Muscle of leg (tissue), 11 donors: ENCODE data around the gene PYGO2. TPM values are rescaled to one million over a fixed set of nuclear protein-coding genes. Genes with fewer than 3 reads are reported as not detected.

Experiments used
- DNase-seq: peaks from one replicate; pipeline ENCODE4 v3.0.0; 2013
- H3K27ac ChIP-seq: one replicate; pipeline ENCODE4 v1.5.1; 2013; ENCODE audit warnings: mild to moderate bottlenecking, low read length, control low read depth
- H3K27me3 ChIP-seq: one replicate; pipeline ENCODE4 v1.6.1; 2013; ENCODE audit warnings: low read length; ENCODE audit not compliant: control insufficient read depth, insufficient read depth
- H3K36me3 ChIP-seq: one replicate; pipeline ENCODE4 v1.6.1; 2013; ENCODE audit warnings: low read length; ENCODE audit not compliant: control insufficient read depth, insufficient read depth
- H3K4me1 ChIP-seq: one replicate; pipeline ENCODE4 v1.6.1; 2013; ENCODE audit warnings: low read length; ENCODE audit not compliant: control insufficient read depth, insufficient read depth
- H3K4me3 ChIP-seq: one replicate; pipeline ENCODE4 v1.5.1; 2013; ENCODE audit warnings: low read length, control low read depth
- H3K9me3 ChIP-seq: replicated peaks from 2 replicates; pipeline ENCODE4 v1.6.1; 2013; ENCODE audit warnings: low read depth, low read length; ENCODE audit not compliant: control insufficient read depth
- WGBS: methylation state at CpG from one replicate; pipeline ENCODE4 v1.1.5; 2013; ENCODE audit warnings: missing lambda C conversion rate; ENCODE audit not compliant: insufficient coverage; 5-methylcytosine and 5-hydroxymethylcytosine counted together
- polyA plus RNA-seq, 8 donors: library from polyadenylated mRNA; unstranded; fragments of 120-200 nt; gene quantifications; one replicate each; pipeline versions ENCODE4 v1.2.1 to v1.2.3, GENCODE V29; 2013; ENCODE audit warnings: inconsistent platforms in 1 of 8, low replicate concordance in 1 of 8; ENCODE audit not compliant: insufficient read length in 8 of 8, insufficient read depth in 1 of 8
- total RNA-seq: library from RNA; stranded (reverse); fragments of 120-200 nt; gene quantifications from one replicate; pipeline ENCODE4 v1.2.4, GENCODE V29; 2013

Gene PYGO2
- total and polyA plus RNA-seq, 9 donors = 17.1 to 32.1 (median 29.6) TPM

DNA sequence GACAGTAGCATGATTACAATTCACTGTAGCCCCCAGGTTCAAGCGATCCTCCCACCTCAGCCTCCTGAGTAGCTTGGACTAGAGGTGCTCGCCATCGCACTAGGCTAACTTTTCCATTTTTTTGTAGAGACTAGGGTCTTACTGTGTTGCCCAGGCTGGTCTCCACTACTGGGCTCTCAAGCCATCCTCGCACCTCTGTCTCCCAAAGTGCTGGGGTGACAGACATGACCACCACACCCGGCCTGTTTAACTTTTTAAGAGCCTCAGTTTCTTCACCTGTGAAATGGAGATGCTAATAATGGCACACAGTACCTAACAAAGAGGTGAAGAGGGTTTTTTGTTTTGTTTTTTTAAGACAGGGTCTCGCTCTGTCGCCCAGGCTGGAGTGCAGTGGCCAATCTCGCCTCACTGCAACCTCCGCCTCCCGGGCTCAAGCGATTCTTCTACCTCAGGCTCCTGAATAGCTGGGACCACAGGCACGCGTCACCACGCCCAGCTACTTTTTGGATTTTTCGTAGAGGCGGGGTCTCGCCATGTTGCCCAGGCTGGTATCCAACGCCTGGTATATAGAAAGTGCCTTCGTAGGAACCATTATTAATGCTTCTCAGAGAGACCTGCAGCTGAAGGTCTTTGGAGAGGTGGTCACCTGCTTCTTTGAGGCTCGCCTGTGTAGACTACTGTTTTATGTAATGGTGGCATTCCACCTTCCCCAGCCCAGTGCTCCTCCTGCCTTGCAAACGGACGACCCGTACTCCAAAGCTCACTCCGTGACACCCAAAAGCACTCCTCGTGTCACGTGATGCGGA is 25.6 kb downstream of the PYGO2 start:
- WGBS = 36% methylated on average over 24 of the region's 27 CpGs

DNA sequence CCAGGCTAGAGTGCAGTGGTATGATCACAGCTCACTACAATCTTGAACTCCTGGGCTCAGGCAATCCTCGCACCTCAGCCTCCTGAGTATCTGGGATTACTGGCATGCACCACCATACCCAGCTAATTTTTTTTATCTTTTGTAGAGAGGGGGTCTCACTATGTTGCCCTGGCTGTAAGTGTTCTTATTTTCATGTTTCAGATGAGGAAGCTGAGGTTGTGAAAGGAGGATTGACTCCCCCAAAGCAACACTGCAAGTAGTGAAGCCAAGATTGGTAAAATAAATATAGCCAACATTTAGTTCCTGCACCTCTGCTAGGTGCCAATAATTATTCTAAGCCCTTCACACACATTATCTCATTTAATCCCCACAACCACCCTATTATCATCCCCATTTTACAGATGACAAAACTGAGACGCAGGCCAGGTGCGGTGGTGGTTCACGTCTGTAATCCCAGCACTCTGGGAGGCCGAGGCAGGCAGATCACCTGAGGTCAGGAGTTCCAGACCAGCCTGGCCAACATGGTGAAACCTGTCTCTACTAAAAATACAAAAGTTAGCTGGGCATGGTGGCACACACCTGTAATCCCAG is 27.1 kb downstream of the PYGO2 start:
- Histone ChIP-seq H3K27ac (no peak overlapping the region), H3K27me3 (no peaks in the 10 kb centered on the region), H3K9me3 (no peaks in the 10 kb centered on the region), H3K4me3 (no peak overlapping the region), H3K36me3 (peaks cover 12% of the 10 kb centered on the region), H3K4me1 (peaks cover 10% of the 10 kb centered on the region)
- WGBS = 100% methylated on average over 4 of the region's 5 CpGs
- no peak for DNase-seq

More for the DNA sequence above, 25.6 kb downstream of the PYGO2 start:
- peak overlapping the region; percentile 98 for H3K27ac ChIP-seq
- peaks cover 8% of the 10 kb centered on the region for H3K36me3 ChIP-seq
- H3K9me3 ChIP-seq = no peaks in the 10 kb centered on the region
- H3K4me1 ChIP-seq = peaks cover 20% of the 10 kb centered on the region
- no peak for DNase-seq
- peak overlapping the region; percentile 86 for H3K4me3 ChIP-seq
- H3K27me3 ChIP-seq = no peaks in the 10 kb centered on the region

DNA sequence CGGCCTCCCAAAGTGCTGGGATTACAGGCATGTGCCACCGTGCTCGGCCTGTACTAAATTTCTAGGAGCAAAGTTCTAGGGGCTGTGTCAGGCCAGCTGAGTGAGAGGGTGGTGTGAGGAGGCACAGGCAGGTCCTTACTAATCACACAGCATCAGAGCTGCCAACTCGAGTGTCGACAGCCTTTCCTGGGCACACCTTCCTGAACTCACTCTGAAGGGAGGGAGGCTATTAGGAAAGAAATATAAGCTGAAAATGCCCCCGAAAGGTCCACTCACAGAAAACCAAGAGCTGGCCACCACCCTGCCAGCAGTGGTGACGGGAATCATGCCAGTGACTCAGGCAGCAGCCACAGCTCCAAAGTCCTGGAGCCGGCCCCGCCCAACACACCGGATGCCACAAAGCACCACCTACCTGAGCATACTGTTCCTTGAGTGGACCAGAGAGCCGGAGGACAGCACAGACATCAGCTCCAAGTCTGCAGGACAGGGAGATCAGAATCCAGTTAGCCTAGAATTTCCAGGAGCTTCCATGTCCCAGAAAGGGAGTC is 29.6 kb downstream of the PYGO2 start:
- no peaks in the 10 kb centered on the region for H3K27me3 ChIP-seq

DNA sequence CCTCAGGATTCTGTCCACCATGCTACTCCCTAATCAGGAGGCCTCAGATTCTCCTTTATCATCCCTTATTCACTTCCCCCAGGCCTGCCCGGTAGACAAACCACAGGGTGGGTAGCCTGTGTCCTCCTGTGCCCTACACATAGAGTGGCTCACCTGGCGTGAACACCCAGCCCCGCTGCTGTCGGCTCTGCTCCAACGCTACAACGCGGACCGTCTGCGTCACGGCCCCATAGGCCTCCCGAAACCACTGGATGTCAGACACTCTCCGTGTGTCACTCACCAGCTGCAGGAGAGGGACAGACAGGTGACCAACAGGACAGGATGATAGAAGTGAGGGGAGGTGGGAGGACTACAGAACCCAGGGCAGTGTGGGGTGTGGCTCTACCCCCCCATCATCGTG is 35.4 kb downstream of the PYGO2 start:
- no peak overlapping the region for H3K4me3 ChIP-seq
- no peak overlapping the region for H3K27ac ChIP-seq
- no peak for DNase-seq
- H3K4me1 ChIP-seq = no peaks in the 10 kb centered on the region
- no peaks in the 10 kb centered on the region for H3K9me3 ChIP-seq
- 95% methylated on average over 10 of the region's 13 CpGs for WGBS
- peaks cover 71% of the 10 kb centered on the region for H3K36me3 ChIP-seq
- no peaks in the 10 kb centered on the region for H3K27me3 ChIP-seq

More for the DNA sequence above, 29.6 kb downstream of the PYGO2 start:
- H3K36me3 ChIP-seq = peaks cover 30% of the 10 kb centered on the region
- H3K27ac ChIP-seq = no peak overlapping the region
- H3K4me1 ChIP-seq = peaks cover 8% of the 10 kb centered on the region
- no peaks in the 10 kb centered on the region for H3K9me3 ChIP-seq
- 91% methylated on average over 6 of the region's 11 CpGs for WGBS
- H3K4me3 ChIP-seq = no peak overlapping the region
- DNase-seq = no peak

DNA sequence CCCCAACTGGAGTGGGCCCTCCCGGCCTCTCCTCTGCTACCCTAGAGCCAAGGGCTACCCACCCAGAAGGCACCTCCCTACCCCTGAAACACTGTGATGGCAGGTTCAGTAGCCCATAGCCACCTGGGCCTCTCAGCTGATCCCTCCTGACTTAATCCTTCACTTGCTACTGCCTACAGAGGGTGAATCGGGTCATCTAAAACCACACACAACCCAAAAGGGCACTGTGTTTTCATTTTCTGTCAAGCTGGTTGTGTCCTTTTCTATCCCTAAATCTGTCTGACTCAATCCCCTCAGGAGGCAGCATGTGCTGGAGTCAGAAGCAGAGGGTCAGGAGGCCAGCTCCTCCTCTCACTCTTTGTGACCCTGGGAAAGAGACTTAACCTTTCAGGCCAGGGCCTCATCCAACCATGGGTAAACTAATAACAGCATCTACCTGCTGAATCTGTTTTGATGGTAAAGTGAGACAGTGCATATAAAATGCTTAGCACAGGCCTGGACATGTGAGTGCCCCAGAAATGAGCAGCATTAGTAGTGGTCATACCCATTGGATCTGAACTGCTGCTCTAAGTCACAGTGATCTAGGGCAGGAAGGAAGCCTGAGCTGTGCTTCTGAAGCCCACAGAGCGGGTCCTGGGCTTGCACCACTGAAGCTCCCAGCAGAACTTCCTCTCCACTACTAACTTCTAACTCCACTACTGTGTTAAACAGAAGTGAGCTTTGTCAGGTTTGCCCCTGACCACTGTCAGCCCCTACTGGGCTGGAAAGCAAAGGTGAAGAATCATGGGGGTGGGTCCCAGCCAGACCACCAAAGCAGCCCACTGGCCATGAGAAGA is 36.0 kb downstream of the PYGO2 start:
- Histone ChIP-seq H3K27me3 (no peaks in the 10 kb centered on the region), H3K4me3 (no peak overlapping the region), H3K4me1 (no peaks in the 10 kb centered on the region), H3K36me3 (peaks cover 68% of the 10 kb centered on the region), H3K27ac (no peak overlapping the region), H3K9me3 (no peaks in the 10 kb centered on the region)
- DNase-seq = no peak
- WGBS = 96% methylated on average over 2 of the region's 3 CpGs

DNA sequence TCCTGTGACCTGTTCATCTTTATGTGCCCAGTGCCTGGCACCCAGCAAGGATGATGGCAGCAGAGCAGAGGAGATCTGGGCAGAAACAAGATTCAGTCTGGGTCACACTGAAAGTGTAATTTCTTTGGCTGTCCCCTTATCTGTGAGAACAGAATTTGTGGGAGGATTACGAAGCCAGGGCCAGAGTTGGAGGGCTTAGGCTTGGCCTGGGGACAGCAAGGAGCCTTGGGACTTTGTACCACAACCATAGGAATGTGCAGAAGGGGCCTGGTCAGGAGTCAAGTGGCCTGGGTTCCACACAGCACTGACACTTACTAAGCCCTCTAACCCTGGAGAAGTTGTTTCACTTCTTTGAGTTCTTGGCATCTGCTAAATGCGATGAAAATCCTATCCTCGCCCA is 37.9 kb downstream of the PYGO2 start:
- H3K9me3 ChIP-seq = no peaks in the 10 kb centered on the region
- H3K27ac ChIP-seq = no peak overlapping the region
- no peaks in the 10 kb centered on the region for H3K4me1 ChIP-seq
- DNase-seq = no peak
- H3K4me3 ChIP-seq = no peak overlapping the region
- WGBS = 92% methylated on average over 2 of the region's 3 CpGs
- H3K27me3 ChIP-seq = no peaks in the 10 kb centered on the region
- peaks cover 65% of the 10 kb centered on the region for H3K36me3 ChIP-seq

DNA sequence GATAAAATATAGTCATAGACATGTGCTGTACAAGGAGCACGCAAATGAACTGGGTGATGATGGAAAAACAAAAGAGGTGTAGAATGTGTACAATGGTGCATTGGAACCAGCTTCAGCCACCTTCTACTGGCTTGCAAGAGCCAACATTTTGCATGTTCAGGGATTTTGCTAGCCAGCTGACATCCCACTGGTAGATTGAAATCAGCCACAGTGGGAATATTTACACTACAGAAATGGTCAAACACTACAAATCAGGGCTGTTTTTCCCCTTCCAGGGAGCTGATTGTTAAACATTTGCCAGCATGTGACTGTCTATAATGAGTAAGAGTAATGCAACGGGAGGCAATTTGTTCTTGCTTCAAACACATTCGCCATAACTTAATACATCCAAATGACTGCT is 48.3 kb downstream of the PYGO2 start:
- Histone ChIP-seq H3K4me3 (no peak overlapping the region), H3K27me3 (no peaks in the 10 kb centered on the region), H3K9me3 (peaks cover 3% of the 10 kb centered on the region), H3K36me3 (no peaks in the 10 kb centered on the region), H3K4me1 (peaks cover 3% of the 10 kb centered on the region), H3K27ac (no peak overlapping the region)
- WGBS = 86% methylated on average over 1 of the region's 3 CpGs
- no peak for DNase-seq

DNA sequence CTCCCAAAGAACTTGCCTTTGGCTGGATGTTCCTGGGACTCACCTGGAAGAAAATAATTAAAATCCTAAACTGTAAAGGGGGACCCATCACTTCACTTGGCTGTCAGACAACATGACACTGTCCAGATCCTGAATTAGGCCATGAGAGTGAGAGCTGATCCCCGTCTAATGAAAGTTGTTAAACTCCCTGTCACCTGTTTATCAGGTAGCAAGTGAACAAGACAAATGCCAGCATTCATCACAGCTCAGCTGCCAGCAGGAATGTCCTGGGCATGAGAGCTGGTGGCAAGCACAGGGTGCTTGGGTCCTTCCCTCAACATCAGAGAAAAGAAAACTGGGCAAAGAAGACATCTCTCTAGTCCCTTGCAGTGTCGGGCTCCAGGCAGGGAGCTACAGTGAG is 48.8 kb downstream of the PYGO2 start:
- H3K9me3 ChIP-seq = peaks cover 3% of the 10 kb centered on the region
- H3K27ac ChIP-seq = no peak overlapping the region
- peaks cover 3% of the 10 kb centered on the region for H3K4me1 ChIP-seq
- WGBS = 50% methylated on average over 1 of the region's 2 CpGs
- no peaks in the 10 kb centered on the region for H3K36me3 ChIP-seq
- H3K27me3 ChIP-seq = no peaks in the 10 kb centered on the region
- DNase-seq = no peak
- H3K4me3 ChIP-seq = no peak overlapping the region

DNA sequence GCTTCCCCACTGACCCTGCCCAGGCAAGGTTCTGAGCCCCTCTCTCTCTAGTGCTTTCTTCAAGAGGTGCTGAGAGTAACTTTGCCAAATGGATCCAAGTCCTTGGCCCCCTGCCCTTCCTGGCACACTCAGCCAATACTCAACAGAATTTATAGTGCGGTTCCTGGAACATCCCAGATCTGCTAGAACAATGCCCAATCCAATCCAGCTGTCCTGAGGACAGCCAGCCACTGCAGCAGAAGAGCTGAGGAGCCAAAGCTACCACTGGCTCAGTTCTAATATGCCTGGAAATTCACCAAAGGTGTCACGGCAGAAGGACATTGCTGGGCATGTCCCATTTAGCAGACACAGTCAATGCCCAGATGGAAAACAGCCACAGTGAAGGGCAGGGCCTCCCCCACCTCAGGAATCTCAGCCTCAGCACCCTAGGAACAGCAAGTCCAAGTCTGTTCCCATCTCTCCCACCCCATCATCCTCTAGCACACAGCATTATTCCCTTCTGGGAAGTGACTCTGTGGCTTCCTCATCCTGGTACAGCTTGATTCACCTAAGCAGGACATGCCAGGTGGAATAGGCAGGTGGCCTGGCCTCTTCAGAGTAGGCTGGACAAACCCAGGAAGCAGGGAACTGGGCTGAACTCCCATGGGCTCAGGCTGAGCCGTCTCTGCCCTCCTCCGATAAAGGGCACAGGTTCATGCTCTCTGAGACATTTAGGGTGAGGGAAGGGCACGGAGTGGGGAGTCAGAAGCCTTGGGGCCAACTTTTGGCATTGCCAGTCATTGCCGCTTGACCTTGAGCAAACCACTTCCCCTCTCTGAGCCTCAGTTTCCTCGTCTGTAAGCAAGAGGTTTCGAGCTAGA is 49.7 kb downstream of the PYGO2 start:
- no peak overlapping the region for H3K27ac ChIP-seq
- DNase-seq = no peak
- H3K4me3 ChIP-seq = no peak overlapping the region
- peaks cover 3% of the 10 kb centered on the region for H3K4me1 ChIP-seq
- H3K27me3 ChIP-seq = no peaks in the 10 kb centered on the region
- H3K36me3 ChIP-seq = no peaks in the 10 kb centered on the region
- peaks cover 3% of the 10 kb centered on the region for H3K9me3 ChIP-seq
- WGBS = 80% methylated on average over 5 of the region's 8 CpGs
